Vagina (tissue), 2 donors: ENCODE results near the gene GNGT2.

Experiments
- POLR2A ChIP-seq, 2 donors: fragments of 450-650 bp; IDR thresholded peaks; one replicate each; pipeline ENCODE4 v1.6.1; 2017; ENCODE audit warnings: antibody characterized with exemption in 2 of 2, mild to moderate bottlenecking in 2 of 2, moderate library complexity in 2 of 2
- POLR2AphosphoS5 ChIP-seq, 2 donors: sonication (generic); formaldehyde crosslinking; IDR thresholded peaks; one replicate each; pipeline ENCODE4 v1.9.0; 2017; ENCODE audit warnings: antibody characterized with exemption in 2 of 2, mild to moderate bottlenecking in 2 of 2, low read depth in 1 of 2; ENCODE audit not compliant: insufficient read depth in 1 of 2
- TF ChIP-seq, protein P1 (sequence below), 3 experiments: fragments of 450-650 bp in 2 of 3; fragments of 200-600 bp in 1 of 3; sonication (generic) in 1 of 3; IDR thresholded peaks; one replicate each; pipeline ENCODE4 v1.5.1; 2017 to 2019; ENCODE audit warnings: antibody characterized with exemption in 3 of 3, mild to moderate bottlenecking in 2 of 3, moderate library complexity in 2 of 3

DNA sequence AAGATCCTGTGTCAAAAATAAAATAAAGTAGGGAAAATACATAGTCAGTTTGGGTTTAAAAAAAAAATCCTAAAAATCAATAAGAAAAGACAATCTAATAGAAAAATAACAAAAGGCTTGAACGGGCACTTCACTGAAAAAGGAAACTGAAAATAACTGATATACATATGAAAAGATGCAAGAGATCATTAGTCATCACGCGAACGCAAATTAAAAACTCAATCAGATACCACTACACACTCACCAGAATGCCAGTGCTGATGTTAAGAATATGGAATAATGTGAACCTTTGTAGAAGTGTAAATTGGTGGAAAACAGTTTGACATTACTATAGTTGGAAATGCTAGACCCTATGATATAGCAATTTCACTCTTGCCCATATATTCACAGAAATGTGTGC lies 14.6 kb downstream of the GNGT2 start:
- TF ChIP-seq, protein P1, sequence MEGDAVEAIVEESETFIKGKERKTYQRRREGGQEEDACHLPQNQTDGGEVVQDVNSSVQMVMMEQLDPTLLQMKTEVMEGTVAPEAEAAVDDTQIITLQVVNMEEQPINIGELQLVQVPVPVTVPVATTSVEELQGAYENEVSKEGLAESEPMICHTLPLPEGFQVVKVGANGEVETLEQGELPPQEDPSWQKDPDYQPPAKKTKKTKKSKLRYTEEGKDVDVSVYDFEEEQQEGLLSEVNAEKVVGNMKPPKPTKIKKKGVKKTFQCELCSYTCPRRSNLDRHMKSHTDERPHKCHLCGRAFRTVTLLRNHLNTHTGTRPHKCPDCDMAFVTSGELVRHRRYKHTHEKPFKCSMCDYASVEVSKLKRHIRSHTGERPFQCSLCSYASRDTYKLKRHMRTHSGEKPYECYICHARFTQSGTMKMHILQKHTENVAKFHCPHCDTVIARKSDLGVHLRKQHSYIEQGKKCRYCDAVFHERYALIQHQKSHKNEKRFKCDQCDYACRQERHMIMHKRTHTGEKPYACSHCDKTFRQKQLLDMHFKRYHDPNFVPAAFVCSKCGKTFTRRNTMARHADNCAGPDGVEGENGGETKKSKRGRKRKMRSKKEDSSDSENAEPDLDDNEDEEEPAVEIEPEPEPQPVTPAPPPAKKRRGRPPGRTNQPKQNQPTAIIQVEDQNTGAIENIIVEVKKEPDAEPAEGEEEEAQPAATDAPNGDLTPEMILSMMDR (IDR thresholded peaks at IDR 0.05): no peak
- no peak for TF ChIP-seq POLR2A (IDR thresholded peaks at IDR 0.05)
- TF ChIP-seq POLR2AphosphoS5 (IDR thresholded peaks at IDR 0.05; ENCODE audit: insufficient read depth in 1 of 2, low read depth in 1 of 2): no peak
